GM10266 (cell line): ENCODE data around the gene NEDD4.
"Not testable (repeated sequence)": the region's sequence is repeated elsewhere in the genome, so short reads cannot be mapped to it uniquely, and the experiment has no call there.

Experiments
- DNase-seq: peaks from one replicate; pipeline ENCODE4 v3.0.0; 2012; ENCODE audit errors: extremely low spot score
- CTCF ChIP-seq: IDR thresholded peaks from 2 replicates; pipeline ENCODE4 v1.5.1; 2012; ENCODE audit warnings: mild to moderate bottlenecking, low read depth; ENCODE audit not compliant: control insufficient read depth, insufficient read depth; ENCODE audit errors: missing control alignments

NEDD4 gene

DNA sequence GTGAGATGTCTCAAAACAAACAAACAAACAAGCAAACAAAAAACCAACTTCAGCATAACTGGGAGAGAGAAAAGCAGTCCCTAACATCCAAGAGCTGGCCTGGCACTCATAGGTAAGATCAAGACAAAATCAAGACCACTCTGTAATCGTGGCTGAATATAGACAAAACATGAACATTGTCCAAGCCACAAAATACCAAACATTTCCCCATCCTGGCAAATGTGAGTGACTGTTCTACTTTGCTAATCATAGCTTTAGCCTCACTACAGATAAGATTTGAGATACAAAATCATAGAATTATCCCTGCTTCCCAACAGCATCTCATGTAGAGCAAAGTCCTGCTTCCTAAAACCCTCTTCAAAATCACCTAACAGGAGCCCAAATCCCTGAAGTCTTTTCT lies 133.7 kb downstream of the NEDD4 start:
- TF ChIP-seq CTCF = no peak
- DNase-seq = no peak

DNA sequence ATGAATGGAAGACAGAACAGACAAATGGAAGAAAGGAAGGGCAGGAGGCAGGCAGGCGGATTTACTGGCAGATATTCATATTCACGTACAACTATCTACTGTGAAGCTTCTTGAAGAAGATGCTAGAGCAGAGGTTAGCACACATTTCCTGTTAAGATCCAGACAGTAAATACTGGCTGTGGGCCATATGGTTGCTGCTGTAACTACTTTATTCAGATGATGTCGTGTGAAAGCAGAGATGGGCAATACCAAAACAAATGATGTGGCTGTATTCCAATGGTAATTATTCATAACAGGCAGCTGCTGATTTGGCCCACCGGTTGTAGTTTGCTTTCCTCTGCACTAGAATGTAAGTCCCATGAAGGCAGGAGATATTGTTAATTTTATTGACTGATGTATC lies 134.8 kb downstream of the NEDD4 start:
- no peak for DNase-seq
- no peak for TF ChIP-seq CTCF

GRCh38 chr15:55856506-55857164 lies 136.8 kb downstream of the NEDD4 start:
- DNase-seq = no peak

DNA sequence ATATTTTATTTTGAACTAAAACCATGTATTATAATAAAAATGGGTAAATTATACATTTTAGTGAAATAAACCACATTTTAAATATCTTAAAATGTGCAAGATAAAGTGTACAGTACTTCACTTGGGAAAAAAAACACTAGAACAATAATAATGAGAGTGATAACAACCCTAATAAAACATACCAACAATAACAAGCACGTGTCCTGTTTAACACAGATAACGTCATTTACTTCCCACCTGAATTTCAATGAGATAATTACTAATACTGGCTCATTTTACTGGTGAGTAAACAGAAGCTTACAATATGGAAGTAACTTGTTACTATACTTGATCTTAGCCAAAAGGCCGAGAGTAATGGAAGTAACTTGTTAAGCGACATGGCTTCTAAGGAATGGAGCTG lies 140.3 kb downstream of the NEDD4 start:
- no peak for TF ChIP-seq CTCF
- DNase-seq = no peak

More at GRCh38 chr15:55856506-55857164, 136.8 kb downstream of the NEDD4 start:
- TF ChIP-seq CTCF = no peak

GRCh38 chr15:55846116-55846707 lies 147.2 kb downstream of the NEDD4 start:
- peak; percentile 86 for TF ChIP-seq CTCF
- peak; percentile 51 for DNase-seq

DNA sequence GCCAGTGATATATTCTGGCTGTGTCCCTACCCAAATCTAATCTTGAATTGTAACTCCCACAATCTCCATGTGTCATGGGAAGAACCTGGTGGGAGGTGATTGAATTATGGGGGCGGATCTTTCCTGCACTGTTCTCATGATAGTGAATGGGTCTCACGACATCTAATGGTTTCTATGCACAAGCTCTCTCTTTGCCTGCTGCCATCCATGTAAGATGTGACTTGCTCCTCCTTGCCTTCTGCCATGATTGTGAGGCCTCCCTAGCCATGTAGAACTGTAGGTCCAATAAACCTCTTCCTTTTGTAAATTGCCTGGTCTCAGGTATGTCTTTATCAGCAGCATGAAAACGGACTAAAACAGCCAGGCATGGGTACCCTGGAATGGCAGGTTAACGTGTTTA lies 150.5 kb downstream of the NEDD4 start:
- DNase-seq = not testable (repeated sequence)

DNA sequence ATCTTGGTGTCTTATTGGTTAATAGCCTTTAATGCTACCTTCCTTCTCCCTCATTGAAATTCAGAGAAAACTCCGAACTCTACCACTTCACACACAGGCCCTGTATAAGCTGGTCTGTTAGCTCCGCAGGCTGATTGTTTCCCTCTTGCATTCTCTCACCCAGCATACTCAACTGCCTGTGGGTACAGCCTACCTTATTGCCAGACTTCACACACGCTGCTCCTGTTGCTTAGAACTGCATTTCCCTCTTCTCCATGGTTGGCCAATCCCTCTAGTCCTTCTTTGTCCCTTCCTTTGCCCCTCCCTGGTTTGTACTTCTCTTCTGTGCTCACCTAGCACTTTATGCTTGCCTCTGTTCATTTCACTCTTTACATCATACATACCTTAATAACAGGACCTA lies 157.5 kb downstream of the NEDD4 start:
- no peak for DNase-seq
- no peak for TF ChIP-seq CTCF
